Mesothelial cell of epicardium (in vitro differentiated cells): Measurements from ENCODE around the gene FILIP1L. TPM values are rescaled to one million over a fixed set of nuclear protein-coding genes. Genes with fewer than 3 reads are reported as not detected.

Source experiments
- DNase-seq, 2 experiments: peaks; one replicate each; pipeline ENCODE4 v3.0.0; 2021; ENCODE audit warnings: low spot score in 2 of 2; ENCODE audit not compliant: unreplicated experiment in 2 of 2
- H3K27ac Mint-ChIP-seq: 2 replicates; pipeline ENCODE4 v1.8.0; 2021; ENCODE audit warnings: mixed read lengths
- H3K27me3 Mint-ChIP-seq: 2 replicates; pipeline ENCODE4 v1.8.0; 2021; ENCODE audit warnings: low read depth, mixed read lengths
- H3K36me3 Mint-ChIP-seq: 2 replicates; pipeline ENCODE4 v1.8.0; 2021; ENCODE audit warnings: mixed read lengths
- H3K4me1 Mint-ChIP-seq: 2 replicates; pipeline ENCODE4 v1.8.0; 2021; ENCODE audit warnings: mixed read lengths
- H3K4me3 Mint-ChIP-seq: 2 replicates; pipeline ENCODE4 v1.8.0; 2021; ENCODE audit warnings: mild to moderate bottlenecking, moderate library complexity, mixed read lengths
- H3K9me3 Mint-ChIP-seq: 2 replicates; pipeline ENCODE4 v1.8.0; 2021; ENCODE audit warnings: mixed read lengths
- total RNA-seq: library from RNA; stranded (reverse); gene quantifications from 3 replicates; pipeline ENCODE4 v1.2.1, GENCODE V29; 2021
- TF ChIP-seq, protein P1 (sequence below): fragments of 200-600 bp; sonication (generic); IDR thresholded peaks from one replicate; pipeline ENCODE4 v1.5.0; 2021; ENCODE audit warnings: antibody characterized with exemption; ENCODE audit not compliant: unreplicated experiment

FILIP1L gene
- total RNA-seq, 1 donor from 2014 or later = 15.7 TPM

DNA sequence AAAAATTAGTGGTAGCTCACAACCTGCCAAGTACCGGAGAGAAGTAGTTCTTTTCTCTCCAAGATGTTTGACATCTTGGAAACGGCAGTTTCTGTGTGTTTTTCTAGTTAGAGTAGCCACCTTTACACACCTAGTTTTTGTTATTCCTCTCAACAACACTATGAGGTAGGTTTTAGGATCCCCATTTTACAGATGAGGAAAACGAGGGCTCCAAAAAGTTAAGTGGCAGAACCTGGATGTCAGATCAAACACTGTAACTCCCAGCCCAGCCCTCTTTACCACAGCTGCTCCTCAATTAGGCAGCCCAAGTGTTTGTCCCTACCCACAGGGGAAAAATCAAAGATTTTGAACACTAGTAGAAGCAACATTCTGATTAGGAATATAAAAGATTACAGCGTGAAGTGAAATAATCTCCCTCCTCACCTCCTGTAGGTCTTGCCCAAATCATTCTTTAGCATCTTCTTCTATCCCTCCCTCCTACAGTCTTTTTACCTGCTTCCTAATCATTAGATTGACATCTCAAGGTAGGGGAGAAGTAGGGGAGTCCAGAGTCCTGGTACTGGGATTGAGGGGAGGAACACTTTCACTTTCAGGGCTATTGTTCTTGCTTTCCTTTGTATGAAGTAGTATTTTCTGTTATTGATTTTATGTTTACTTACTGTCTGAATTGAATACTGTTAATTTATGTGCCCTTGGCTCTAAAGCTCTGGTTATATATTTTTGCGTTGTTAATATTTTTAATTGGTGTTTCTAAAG is 154.0 kb downstream of the FILIP1L start:
- H3K36me3 Mint-ChIP-seq = no peaks in the 10 kb centered on the region
- peaks cover 20% of the 10 kb centered on the region for H3K4me1 Mint-ChIP-seq
- TF ChIP-seq, protein P1, sequence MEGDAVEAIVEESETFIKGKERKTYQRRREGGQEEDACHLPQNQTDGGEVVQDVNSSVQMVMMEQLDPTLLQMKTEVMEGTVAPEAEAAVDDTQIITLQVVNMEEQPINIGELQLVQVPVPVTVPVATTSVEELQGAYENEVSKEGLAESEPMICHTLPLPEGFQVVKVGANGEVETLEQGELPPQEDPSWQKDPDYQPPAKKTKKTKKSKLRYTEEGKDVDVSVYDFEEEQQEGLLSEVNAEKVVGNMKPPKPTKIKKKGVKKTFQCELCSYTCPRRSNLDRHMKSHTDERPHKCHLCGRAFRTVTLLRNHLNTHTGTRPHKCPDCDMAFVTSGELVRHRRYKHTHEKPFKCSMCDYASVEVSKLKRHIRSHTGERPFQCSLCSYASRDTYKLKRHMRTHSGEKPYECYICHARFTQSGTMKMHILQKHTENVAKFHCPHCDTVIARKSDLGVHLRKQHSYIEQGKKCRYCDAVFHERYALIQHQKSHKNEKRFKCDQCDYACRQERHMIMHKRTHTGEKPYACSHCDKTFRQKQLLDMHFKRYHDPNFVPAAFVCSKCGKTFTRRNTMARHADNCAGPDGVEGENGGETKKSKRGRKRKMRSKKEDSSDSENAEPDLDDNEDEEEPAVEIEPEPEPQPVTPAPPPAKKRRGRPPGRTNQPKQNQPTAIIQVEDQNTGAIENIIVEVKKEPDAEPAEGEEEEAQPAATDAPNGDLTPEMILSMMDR = no peak
- no peak for DNase-seq
- no peak overlapping the region for H3K4me3 Mint-ChIP-seq
- H3K9me3 Mint-ChIP-seq = no peaks in the 10 kb centered on the region
- peak overlapping the region; percentile 80 for H3K27ac Mint-ChIP-seq
- no peaks in the 10 kb centered on the region for H3K27me3 Mint-ChIP-seq

DNA sequence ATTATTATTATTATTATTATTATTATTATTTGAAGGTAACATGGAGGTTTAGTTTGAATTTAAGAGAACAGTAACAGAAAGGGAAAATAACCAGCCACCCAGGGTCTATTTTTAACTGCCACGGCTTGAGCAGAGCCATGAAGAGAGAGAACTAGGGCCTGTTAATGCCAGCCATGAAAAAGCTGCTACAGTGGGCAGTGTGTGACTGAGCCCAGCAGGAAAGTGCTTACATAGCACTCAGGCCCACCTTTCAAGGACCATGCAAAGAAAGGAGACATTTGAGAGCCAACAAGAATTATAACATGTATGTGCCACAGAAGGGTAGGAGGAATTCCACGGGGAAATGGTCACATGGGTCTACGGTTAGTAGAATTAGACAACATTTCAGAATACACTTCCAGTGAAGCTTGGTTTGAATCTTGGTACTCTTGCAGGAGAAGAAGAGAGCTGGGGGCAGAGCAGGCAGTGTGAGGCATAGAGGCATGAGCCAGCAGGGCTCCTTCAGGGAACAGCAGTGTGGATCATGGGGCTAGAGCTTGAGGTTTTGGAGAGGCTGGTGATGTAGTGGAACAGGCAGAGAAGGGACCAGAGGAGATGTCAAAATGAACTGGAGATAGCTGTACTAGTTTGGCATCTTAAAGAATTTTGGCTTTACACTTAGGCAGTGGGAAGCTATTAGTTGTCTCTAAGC is 155.9 kb downstream of the FILIP1L start:
- Mint-ChIP-seq H3K9me3 (no peaks in the 10 kb centered on the region), H3K36me3 (no peaks in the 10 kb centered on the region), H3K4me1 (peaks cover 17% of the 10 kb centered on the region), H3K27ac (no peak overlapping the region), H3K4me3 (no peak overlapping the region), H3K27me3 (no peaks in the 10 kb centered on the region)
- TF ChIP-seq, protein P1 = no peak
- DNase-seq = no peak

DNA sequence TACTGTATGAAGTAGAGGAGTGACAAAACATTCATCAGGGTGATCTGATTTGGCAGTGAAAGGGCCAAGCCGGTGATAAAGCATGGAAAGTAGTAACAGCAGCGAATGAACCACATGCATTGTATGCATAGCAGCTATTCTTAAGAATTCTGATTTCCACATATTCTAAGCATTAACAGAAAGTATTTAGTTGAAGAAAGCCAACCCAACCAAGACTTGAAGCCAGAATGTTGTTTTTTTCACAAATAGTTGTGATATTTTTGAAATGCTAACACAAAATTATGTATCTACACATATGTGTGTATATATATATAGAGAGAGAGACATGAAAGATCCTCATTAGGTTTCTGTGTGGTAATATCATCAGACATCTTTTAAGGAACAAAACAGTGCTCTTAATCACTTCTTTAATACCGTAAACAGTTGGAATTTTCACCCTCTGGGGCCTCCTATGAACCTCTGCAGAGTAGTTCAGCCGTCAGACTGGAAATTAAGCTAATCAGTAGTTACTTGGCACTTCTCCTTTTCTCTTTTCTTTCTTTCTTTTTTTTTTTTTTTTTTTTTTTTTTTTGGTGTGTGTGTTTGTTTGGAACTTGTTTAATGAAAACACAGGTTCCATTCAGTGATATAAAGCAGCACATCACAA is 157.0 kb downstream of the FILIP1L start:
- H3K9me3 Mint-ChIP-seq = no peaks in the 10 kb centered on the region
- H3K27ac Mint-ChIP-seq = no peak overlapping the region
- H3K36me3 Mint-ChIP-seq = no peaks in the 10 kb centered on the region
- H3K4me1 Mint-ChIP-seq = peaks cover 17% of the 10 kb centered on the region
- no peak overlapping the region for H3K4me3 Mint-ChIP-seq
- no peaks in the 10 kb centered on the region for H3K27me3 Mint-ChIP-seq
- TF ChIP-seq, protein P1 = no peak
- no peak for DNase-seq

DNA sequence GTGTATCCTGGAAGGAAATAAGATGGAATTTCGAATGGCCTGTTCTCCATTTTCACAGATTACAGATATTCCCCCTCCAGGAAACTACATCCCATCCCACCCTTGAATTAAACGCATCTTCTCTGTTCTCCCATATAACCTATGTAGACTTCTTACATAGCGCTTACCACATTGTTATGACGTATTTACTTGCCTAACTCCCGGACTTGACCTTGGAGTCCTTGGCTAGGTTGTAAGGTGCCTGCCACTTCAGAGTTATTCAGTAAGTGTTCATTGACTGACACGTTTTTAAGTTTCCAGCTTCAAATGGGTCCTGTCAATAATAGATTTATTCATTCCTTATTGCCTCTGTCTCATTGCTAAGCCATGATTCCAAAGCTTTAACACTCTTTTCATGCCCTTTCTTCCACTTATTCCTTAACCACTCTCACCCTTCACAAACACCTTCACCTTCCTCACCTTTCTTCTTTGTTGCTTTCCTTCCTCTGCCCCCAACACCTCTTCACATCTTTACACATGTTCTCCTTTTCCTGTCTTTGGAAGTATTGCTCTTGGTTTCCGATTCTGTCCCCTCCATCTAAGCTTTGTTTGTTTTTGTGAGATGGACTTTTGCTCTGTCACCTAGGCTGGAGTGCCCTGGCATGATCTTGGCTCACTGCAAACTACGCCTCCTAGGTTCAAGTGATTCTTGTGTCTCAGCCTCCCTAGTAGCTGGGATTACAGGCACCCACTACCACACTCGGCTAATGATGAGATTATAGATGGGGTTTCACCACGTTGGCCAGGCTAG is 158.3 kb downstream of the FILIP1L start:
- no peaks in the 10 kb centered on the region for H3K27me3 Mint-ChIP-seq
- no peak overlapping the region for H3K27ac Mint-ChIP-seq
- H3K4me1 Mint-ChIP-seq = peaks cover 14% of the 10 kb centered on the region
- H3K36me3 Mint-ChIP-seq = no peaks in the 10 kb centered on the region
- no peak for DNase-seq
- no peak overlapping the region for H3K4me3 Mint-ChIP-seq
- H3K9me3 Mint-ChIP-seq = no peaks in the 10 kb centered on the region
- TF ChIP-seq, protein P1 = no peak

DNA sequence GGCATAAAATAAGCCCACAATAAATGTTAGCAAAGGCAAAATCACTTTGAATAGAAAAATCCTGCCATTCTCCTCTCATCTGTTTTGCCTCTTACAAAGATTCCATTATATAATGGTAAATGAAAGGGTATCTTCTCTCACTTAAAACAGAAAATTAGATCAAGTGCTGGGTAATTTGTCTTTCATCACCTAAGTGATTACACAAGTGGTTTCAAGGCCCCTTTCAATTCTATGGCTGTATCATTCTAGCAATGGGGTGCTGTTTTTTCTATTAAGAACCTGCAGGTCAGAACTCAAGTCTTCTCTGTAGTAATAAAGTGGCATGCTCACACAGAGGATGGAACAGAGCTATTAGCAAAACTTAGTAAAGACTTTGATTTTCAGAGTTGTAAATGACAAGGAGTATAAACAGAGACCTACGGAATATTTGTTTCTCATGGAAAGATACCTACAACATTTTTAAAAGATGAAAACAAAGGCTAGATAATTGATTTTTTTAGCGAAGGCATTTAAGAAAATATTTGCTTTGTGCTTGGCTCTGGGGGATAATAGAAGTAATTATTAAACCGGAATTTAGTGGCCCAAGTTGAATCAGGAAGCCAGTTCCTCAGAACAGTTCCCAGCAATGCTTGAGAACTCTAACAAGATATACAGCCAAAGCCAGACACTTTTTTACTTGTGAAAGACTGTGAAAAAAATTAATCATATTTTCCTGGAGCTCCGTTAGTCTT is 159.2 kb downstream of the FILIP1L start:
- Mint-ChIP-seq H3K4me3 (no peak overlapping the region), H3K27ac (no peak overlapping the region), H3K4me1 (peaks cover 8% of the 10 kb centered on the region), H3K9me3 (no peaks in the 10 kb centered on the region), H3K27me3 (no peaks in the 10 kb centered on the region), H3K36me3 (no peaks in the 10 kb centered on the region)
- DNase-seq = no peak
- TF ChIP-seq, protein P1 = no peak
